ENCODE data around the gene SFMBT1.

The SFMBT1 gene

GRCh38 chr3:52967398-52967797 is 78.5 kb downstream of the SFMBT1 start:
- Histone ChIP-seq H2AFZ (ENCODE audit: low read depth, low read length) (no peak overlapping the region), H3K14ac (ENCODE audit: low read length in 2 of 2) (no peak overlapping the region), H3K23ac (ENCODE audit: low read length in 2 of 2) (no peak overlapping the region), H4K8ac (ENCODE audit: low read length) (no peak overlapping the region), H3K4me2 (ENCODE audit: low read length, poor library complexity, severe bottlenecking) (no peak overlapping the region), H3K4me3 (ENCODE audit: insufficient read depth in 1 of 2, low read depth in 1 of 2, low read length in 2 of 2) (no peak overlapping the region), H3K9ac (ENCODE audit: low read length) (no peak overlapping the region), H2BK15ac (ENCODE audit: low read depth, poor library complexity, severe bottlenecking) (no peak overlapping the region), H2BK120ac (ENCODE audit: low read depth, low read length) (no peak overlapping the region), H3K79me1 (replicated peaks; ENCODE audit: low read length, poor library complexity, severe bottlenecking) (no peaks in the 10 kb centered on the region), H3K9me3 (ENCODE audit: control insufficient read depth, low read length) (no peaks in the 10 kb centered on the region), H2BK12ac (ENCODE audit: low read length in 2 of 2) (no peak overlapping the region), H2BK5ac (ENCODE audit: low read depth, low read length, poor library complexity, severe bottlenecking) (no peak overlapping the region), H2AK5ac (ENCODE audit: low read length, severe bottlenecking) (no peak overlapping the region), H3K4me1 (ENCODE audit: control insufficient read depth, insufficient read depth, low read depth, low read length) (no peaks in the 10 kb centered on the region), H3K27me3 (ENCODE audit: control insufficient read depth in 1 of 2, insufficient read depth in 1 of 2, low read length in 2 of 2) (no peaks in the 10 kb centered on the region), H4K91ac (ENCODE audit: low read length) (no peak overlapping the region), H3K18ac (ENCODE audit: low read depth in 1 of 2, low read length in 2 of 2) (no peak overlapping the region), H3K36me3 (ENCODE audit: control insufficient read depth in 1 of 2, insufficient read depth in 2 of 2, low read depth in 1 of 2, low read length in 2 of 2) (no peaks in the 10 kb centered on the region), H3K4ac (ENCODE audit: low read depth in 1 of 2, low read length in 2 of 2) (no peak overlapping the region), H3K27ac (ENCODE audit: low read length, poor library complexity, severe bottlenecking) (no peak overlapping the region)
- DNase-seq, result no peak
- 100% methylated on average over 2 of the region's 2 CpGs for WGBS

- Histone ChIP-seq H3K4me2 (ENCODE audit: low read length, poor library complexity, severe bottlenecking) (no peak overlapping the region), H3K4ac (ENCODE audit: low read depth in 1 of 2, low read length in 2 of 2) (no peak overlapping the region), H3K14ac (ENCODE audit: low read length in 2 of 2) (no peak overlapping the region), H3K9me3 (ENCODE audit: control insufficient read depth, low read length) (no peaks in the 10 kb centered on the region), H2BK12ac (ENCODE audit: low read length in 2 of 2) (no peak overlapping the region), H2AK5ac (ENCODE audit: low read length, severe bottlenecking) (no peak overlapping the region), H4K91ac (ENCODE audit: low read length) (no peak overlapping the region), H2BK120ac (ENCODE audit: low read depth, low read length) (no peak overlapping the region), H3K4me1 (ENCODE audit: control insufficient read depth, insufficient read depth, low read depth, low read length) (no peaks in the 10 kb centered on the region), H3K4me3 (ENCODE audit: insufficient read depth in 1 of 2, low read depth in 1 of 2, low read length in 2 of 2) (no peak overlapping the region), H4K8ac (ENCODE audit: low read length) (no peak overlapping the region), H3K9ac (ENCODE audit: low read length) (no peak overlapping the region), H2BK15ac (ENCODE audit: low read depth, poor library complexity, severe bottlenecking) (no peak overlapping the region), H3K27me3 (ENCODE audit: control insufficient read depth in 1 of 2, insufficient read depth in 1 of 2, low read length in 2 of 2) (no peaks in the 10 kb centered on the region), H3K23ac (ENCODE audit: low read length in 2 of 2) (no peak overlapping the region), H2AFZ (ENCODE audit: low read depth, low read length) (no peak overlapping the region), H2BK5ac (ENCODE audit: low read depth, low read length, poor library complexity, severe bottlenecking) (no peak overlapping the region), H3K79me1 (replicated peaks; ENCODE audit: low read length, poor library complexity, severe bottlenecking) (no peaks in the 10 kb centered on the region), H3K27ac (ENCODE audit: low read length, poor library complexity, severe bottlenecking) (no peak overlapping the region), H3K36me3 (ENCODE audit: control insufficient read depth in 1 of 2, insufficient read depth in 2 of 2, low read depth in 1 of 2, low read length in 2 of 2) (peaks cover 0 to 4% of the 10 kb centered on the region in 2 experiments), H3K18ac (ENCODE audit: low read depth in 1 of 2, low read length in 2 of 2) (no peak overlapping the region)
- no CpG with 5 or more reads among the region's 2 CpGs for WGBS
- DNase-seq, result no peak
Observed at GRCh38 chr3:52962160-52962559, 83.7 kb downstream of the SFMBT1 start.

- no peak overlapping the region for H3K18ac ChIP-seq (ENCODE audit: low read depth in 1 of 2, low read length in 2 of 2)
- H3K9me3 ChIP-seq (ENCODE audit: control insufficient read depth, low read length), result no peaks in the 10 kb centered on the region
- no CpG with 5 or more reads among the region's 2 CpGs for WGBS
- H2BK120ac ChIP-seq (ENCODE audit: low read depth, low read length), result no peak overlapping the region
- no peak overlapping the region for H3K4me2 ChIP-seq (ENCODE audit: low read length, poor library complexity, severe bottlenecking)
- no peak overlapping the region for H2BK5ac ChIP-seq (ENCODE audit: low read depth, low read length, poor library complexity, severe bottlenecking)
- H2AFZ ChIP-seq (ENCODE audit: low read depth, low read length), result no peak overlapping the region
- no peak overlapping the region for H3K14ac ChIP-seq (ENCODE audit: low read length in 2 of 2)
- H3K79me1 ChIP-seq (replicated peaks; ENCODE audit: low read length, poor library complexity, severe bottlenecking), result no peaks in the 10 kb centered on the region
- H3K27ac ChIP-seq (ENCODE audit: low read length, poor library complexity, severe bottlenecking), result no peak overlapping the region
- H2BK12ac ChIP-seq (ENCODE audit: low read length in 2 of 2), result no peak overlapping the region
- H3K23ac ChIP-seq (ENCODE audit: low read length in 2 of 2), result no peak overlapping the region
- H3K36me3 ChIP-seq (ENCODE audit: control insufficient read depth in 1 of 2, insufficient read depth in 2 of 2, low read depth in 1 of 2, low read length in 2 of 2), result peaks cover 0 to 4% of the 10 kb centered on the region in 2 experiments
- DNase-seq, result no peak
- no peak overlapping the region for H2BK15ac ChIP-seq (ENCODE audit: low read depth, poor library complexity, severe bottlenecking)
- no peaks in the 10 kb centered on the region for H3K4me1 ChIP-seq (ENCODE audit: control insufficient read depth, insufficient read depth, low read depth, low read length)
- no peak overlapping the region for H2AK5ac ChIP-seq (ENCODE audit: low read length, severe bottlenecking)
- H4K8ac ChIP-seq (ENCODE audit: low read length), result no peak overlapping the region
- H4K91ac ChIP-seq (ENCODE audit: low read length), result no peak overlapping the region
- H3K4ac ChIP-seq (ENCODE audit: low read depth in 1 of 2, low read length in 2 of 2), result no peak overlapping the region
- H3K9ac ChIP-seq (ENCODE audit: low read length), result no peak overlapping the region
- no peaks in the 10 kb centered on the region for H3K27me3 ChIP-seq (ENCODE audit: control insufficient read depth in 1 of 2, insufficient read depth in 1 of 2, low read length in 2 of 2)
- H3K4me3 ChIP-seq (ENCODE audit: insufficient read depth in 1 of 2, low read depth in 1 of 2, low read length in 2 of 2), result no peak overlapping the region
Observed at GRCh38 chr3:52959773-52960172, 86.1 kb downstream of the SFMBT1 start.

- no peaks in the 10 kb centered on the region for H3K9me3 ChIP-seq (ENCODE audit: control insufficient read depth, low read length)
- no peak for DNase-seq
- H2BK120ac ChIP-seq (ENCODE audit: low read depth, low read length), result no peak overlapping the region
- no peak overlapping the region for H2BK5ac ChIP-seq (ENCODE audit: low read depth, low read length, poor library complexity, severe bottlenecking)
- no peak overlapping the region for H3K14ac ChIP-seq (ENCODE audit: low read length in 2 of 2)
- no peak overlapping the region for H3K18ac ChIP-seq (ENCODE audit: low read depth in 1 of 2, low read length in 2 of 2)
- no peak overlapping the region for H2BK15ac ChIP-seq (ENCODE audit: low read depth, poor library complexity, severe bottlenecking)
- H3K36me3 ChIP-seq (ENCODE audit: control insufficient read depth in 1 of 2, insufficient read depth in 2 of 2, low read depth in 1 of 2, low read length in 2 of 2), result no peaks in the 10 kb centered on the region
- H3K27ac ChIP-seq (ENCODE audit: low read length, poor library complexity, severe bottlenecking), result no peak overlapping the region
- H3K27me3 ChIP-seq (ENCODE audit: control insufficient read depth in 1 of 2, insufficient read depth in 1 of 2, low read length in 2 of 2), result no peaks in the 10 kb centered on the region
- no peak overlapping the region for H2AFZ ChIP-seq (ENCODE audit: low read depth, low read length)
- no peaks in the 10 kb centered on the region for H3K4me1 ChIP-seq (ENCODE audit: control insufficient read depth, insufficient read depth, low read depth, low read length)
- no peak overlapping the region for H3K4me3 ChIP-seq (ENCODE audit: insufficient read depth in 1 of 2, low read depth in 1 of 2, low read length in 2 of 2)
- no peak overlapping the region for H3K4me2 ChIP-seq (ENCODE audit: low read length, poor library complexity, severe bottlenecking)
- H3K23ac ChIP-seq (ENCODE audit: low read length in 2 of 2), result no peak overlapping the region
- H3K4ac ChIP-seq (ENCODE audit: low read depth in 1 of 2, low read length in 2 of 2), result no peak overlapping the region
- H2AK5ac ChIP-seq (ENCODE audit: low read length, severe bottlenecking), result no peak overlapping the region
- H4K8ac ChIP-seq (ENCODE audit: low read length), result no peak overlapping the region
- H3K9ac ChIP-seq (ENCODE audit: low read length), result no peak overlapping the region
- H4K91ac ChIP-seq (ENCODE audit: low read length), result no peak overlapping the region
- H3K79me1 ChIP-seq (replicated peaks; ENCODE audit: low read length, poor library complexity, severe bottlenecking), result no peaks in the 10 kb centered on the region
- no peak overlapping the region for H2BK12ac ChIP-seq (ENCODE audit: low read length in 2 of 2)
Observed at GRCh38 chr3:52939600-52939999, 106.3 kb downstream of the SFMBT1 start.

Measured in mesenchymal stem cell (in vitro differentiated cells and primary cell).